K562 (cell line): ENCODE data around the gene DBT. TPM values are rescaled to one million over a fixed set of nuclear protein-coding genes. Genes with fewer than 3 reads are reported as not detected.

Experiments used
- ATF1 ChIP-seq, 2 experiments: fragments of 450-650 bp in 1 of 2; IDR thresholded peaks; 2 replicates each; pipeline ENCODE4 v1.6.1; 2016; ENCODE audit warnings: missing compliant biosample characterization in 1 of 2, missing genetic modification characterization in 1 of 2
- JUN ChIP-seq, 2 experiments: sonication (generic) in 1 of 2; formaldehyde crosslinking in 1 of 2; IDR thresholded peaks; 2 replicates each; pipeline versions ENCODE4 v1.6.1 to v1.8.0; 2012 to 2022; ENCODE audit warnings: borderline replicate concordance in 2 of 2, mild to moderate bottlenecking in 2 of 2, improper control_type of control experiment in 1 of 2, low read depth in 1 of 2, low read length in 1 of 2, missing genetic modification reagents in 1 of 2
- PHF21A ChIP-seq: fragments of 450-650 bp; IDR thresholded peaks from 2 replicates; pipeline ENCODE4 v1.6.1; 2017; ENCODE audit warnings: low read depth, borderline replicate concordance
- RCOR1 ChIP-seq, 2 experiments: IDR thresholded peaks; 2 replicates each; pipeline ENCODE4 v1.6.1; 2012; ENCODE audit warnings: low read depth in 2 of 2, low read length in 2 of 2, borderline replicate concordance in 1 of 2, improper control_type of control experiment in 1 of 2
- SPI1 ChIP-seq: IDR thresholded peaks from 2 replicates; pipeline ENCODE4 v1.6.1; 2011; ENCODE audit warnings: low read depth, low read length, control low read depth, borderline replicate concordance
- TBL1XR1 ChIP-seq, 2 experiments: IDR thresholded peaks; 2 replicates each; pipeline ENCODE4 v1.6.1; 2012; ENCODE audit warnings: improper control_type of control experiment in 2 of 2, low read length in 2 of 2, mild to moderate bottlenecking in 1 of 2
- TCFL5 ChIP-seq: fragments of 250-450 bp; sonication (Bioruptor Pico); conservative IDR thresholded peaks from 2 replicates; pipeline ENCODE4 v1.6.1; 2021; ENCODE audit warnings: mild to moderate bottlenecking, moderate library complexity, matching md5 sums
- ZKSCAN1 ChIP-seq: fragments of 150-350 bp; IDR thresholded peaks from 2 replicates; pipeline ENCODE4 v1.6.1; 2016; ENCODE audit warnings: low read depth, low read length
- ZNF121 ChIP-seq: sonication (generic); formaldehyde crosslinking; conservative IDR thresholded peaks from 2 replicates; pipeline ENCODE4 v1.8.0; 2022; ENCODE audit warnings: missing genetic modification reagents
- ZNF143 ChIP-seq: sonication (generic); formaldehyde crosslinking; IDR thresholded peaks from 2 replicates; pipeline ENCODE4 v1.9.0; 2022; ENCODE audit warnings: mild to moderate bottlenecking, missing genetic modification reagents
- ZNF146 ChIP-seq: IDR thresholded peaks from one replicate; pipeline ENCODE4 v1.6.1; 2018; ENCODE audit warnings: missing compliant biosample characterization; ENCODE audit not compliant: unreplicated experiment
- polyA plus RNA-seq, 8 experiments: library from polyadenylated mRNA; depleted of rRNA in 4 of 8; stranded (reverse) in 5 of 8; unstranded in 3 of 8; fragments of >200 nt; fragmentation: Nextera tagmentation in 2 of 8; fragmentation: Illumina TruSeq in 1 of 8; extraction: Ambion mirVana in 2 of 8; extraction: Trizol in 1 of 8; gene quantifications; 2 replicates each; pipeline versions ENCODE4 v1.2.1 to v1.2.3, GENCODE V29; 2011 to 2014; ENCODE audit warnings: inconsistent platforms in 1 of 8, missing spikeins in 1 of 8
- total RNA-seq, 7 experiments: library from RNA; depleted of rRNA in 6 of 7; stranded (reverse); fragments of >200 nt in 6 of 7; fragmentation: Illumina TruSeq in 2 of 7; extraction: Trizol in 2 of 7; gene quantifications; 2 replicates each; pipeline versions ENCODE4 v1.2.1 to v1.2.3, GENCODE V29; 2011 to 2021; ENCODE audit warnings: low replicate concordance in 1 of 7
- TF ChIP-seq, protein P1 (sequence below): fragments of 250-450 bp; sonication (Bioruptor Pico); IDR thresholded peaks from 2 replicates; pipeline ENCODE4 v1.5.0; 2021

The DBT gene
- total and polyA plus RNA-seq, 9 of the 15 experiments (the other 6 are each of a cell fraction or from before 2014, with no cell fraction given), result 2.7 to 13.5 (median 7.3) TPM

GRCh38 chr1:100246738-100247137 is 2.9 kb downstream of the DBT start (continued):
- TF ChIP-seq, protein P1, sequence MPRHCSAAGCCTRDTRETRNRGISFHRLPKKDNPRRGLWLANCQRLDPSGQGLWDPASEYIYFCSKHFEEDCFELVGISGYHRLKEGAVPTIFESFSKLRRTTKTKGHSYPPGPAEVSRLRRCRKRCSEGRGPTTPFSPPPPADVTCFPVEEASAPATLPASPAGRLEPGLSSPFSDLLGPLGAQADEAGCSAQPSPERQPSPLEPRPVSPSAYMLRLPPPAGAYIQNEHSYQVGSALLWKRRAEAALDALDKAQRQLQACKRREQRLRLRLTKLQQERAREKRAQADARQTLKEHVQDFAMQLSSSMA (CRISPR knock-in tag), result no peak
- TF ChIP-seq ZKSCAN1, result no peak
- no peak for TF ChIP-seq JUN (IDR thresholded peaks at IDR 0.05; ENCODE audit: borderline replicate concordance, low read depth, low read length)
- TF ChIP-seq JUN (CRISPR knock-in tag; IDR thresholded peaks at IDR 0.05; ENCODE audit: borderline replicate concordance), result no peak
- TF ChIP-seq TBL1XR1 (IDR thresholded peaks at IDR 0.05; ENCODE audit: low read length in 2 of 2), result no peak
- TF ChIP-seq ZNF143 (CRISPR knock-in tag), result no peak
- TF ChIP-seq RCOR1 (IDR thresholded peaks at IDR 0.05; ENCODE audit: borderline replicate concordance in 1 of 2, low read depth in 2 of 2, low read length in 2 of 2), result 0 out of 4 replicates have a peak, but pooled peaks of 1 of the 2 experiments have one; percentile 26
- no peak for TF ChIP-seq TCFL5 (CRISPR knock-in tag)
- no peak for TF ChIP-seq ATF1 (CRISPR knock-in tag; IDR thresholded peaks at IDR 0.05)
- TF ChIP-seq ATF1 (tag; IDR thresholded peaks at IDR 0.05), result no peak
- no peak for TF ChIP-seq PHF21A
- no peak for TF ChIP-seq SPI1
- TF ChIP-seq ZNF121, result no peak
- TF ChIP-seq ZNF146 (CRISPR knock-in tag), result no peak
